ENCODE data around the gene SLC4A2.

The SLC4A2 gene

DNA sequence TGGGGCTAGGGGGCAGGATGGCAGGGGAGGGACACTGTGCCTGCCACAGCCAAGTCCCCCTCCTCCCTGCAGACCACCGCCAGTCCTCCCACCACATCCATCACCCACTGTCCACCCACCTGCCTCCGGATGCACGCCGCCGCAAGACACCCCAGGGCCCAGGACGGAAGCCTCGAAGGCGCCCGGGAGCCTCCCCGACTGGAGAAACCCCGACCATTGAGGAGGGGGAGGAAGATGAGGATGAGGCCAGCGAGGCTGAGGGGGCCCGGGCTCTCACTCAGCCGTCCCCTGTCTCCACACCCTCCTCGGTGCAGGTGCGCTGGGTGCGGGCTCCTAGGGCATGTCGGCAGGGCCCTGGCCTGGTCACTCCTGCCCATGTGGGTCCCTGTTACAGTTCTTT is 5.1 kb downstream of the SLC4A2 start:
- DNase-seq: no peak

DNA sequence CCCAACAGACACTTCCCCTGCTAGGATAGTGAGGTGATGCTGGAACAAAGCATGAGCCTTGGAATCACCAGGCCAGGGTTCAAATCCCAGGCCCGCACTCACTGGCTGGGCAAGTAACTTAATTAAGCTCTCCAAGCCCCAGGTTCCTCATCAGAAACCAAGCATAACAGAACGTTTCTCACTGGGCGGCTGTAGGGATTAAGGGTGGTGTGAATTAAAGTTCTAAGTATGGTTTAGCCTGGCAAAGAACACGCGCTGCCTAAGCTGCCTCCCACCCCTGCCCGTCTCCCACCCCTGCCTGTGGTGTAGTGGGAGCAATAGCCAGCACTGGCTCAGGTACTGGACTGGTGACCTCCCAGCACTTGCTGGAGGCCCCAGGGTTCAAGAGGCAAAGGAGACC is 5.6 kb downstream of the SLC4A2 start:
- no peak for DNase-seq

DNA sequence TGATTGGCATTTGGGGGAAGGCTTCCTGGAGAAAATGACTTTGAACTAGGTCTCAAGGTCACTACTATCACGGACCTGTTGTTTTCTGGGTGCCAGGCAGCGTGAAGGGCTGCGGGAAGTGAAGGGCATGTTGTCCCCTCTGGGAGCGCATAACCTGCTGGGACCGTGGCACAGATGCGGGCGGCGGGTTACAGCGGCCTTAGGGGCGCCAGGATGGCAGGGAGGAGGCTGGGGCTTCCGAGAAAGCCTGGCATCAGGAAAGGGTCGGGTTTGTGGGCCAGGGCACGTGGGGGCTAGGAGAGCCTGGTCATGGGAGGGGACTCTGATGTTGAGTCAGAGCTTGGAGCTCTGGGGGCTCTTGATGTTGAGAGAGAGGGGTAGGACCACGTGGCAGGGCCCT is 6.1 kb downstream of the SLC4A2 start:
- DNase-seq: no peak

DNA sequence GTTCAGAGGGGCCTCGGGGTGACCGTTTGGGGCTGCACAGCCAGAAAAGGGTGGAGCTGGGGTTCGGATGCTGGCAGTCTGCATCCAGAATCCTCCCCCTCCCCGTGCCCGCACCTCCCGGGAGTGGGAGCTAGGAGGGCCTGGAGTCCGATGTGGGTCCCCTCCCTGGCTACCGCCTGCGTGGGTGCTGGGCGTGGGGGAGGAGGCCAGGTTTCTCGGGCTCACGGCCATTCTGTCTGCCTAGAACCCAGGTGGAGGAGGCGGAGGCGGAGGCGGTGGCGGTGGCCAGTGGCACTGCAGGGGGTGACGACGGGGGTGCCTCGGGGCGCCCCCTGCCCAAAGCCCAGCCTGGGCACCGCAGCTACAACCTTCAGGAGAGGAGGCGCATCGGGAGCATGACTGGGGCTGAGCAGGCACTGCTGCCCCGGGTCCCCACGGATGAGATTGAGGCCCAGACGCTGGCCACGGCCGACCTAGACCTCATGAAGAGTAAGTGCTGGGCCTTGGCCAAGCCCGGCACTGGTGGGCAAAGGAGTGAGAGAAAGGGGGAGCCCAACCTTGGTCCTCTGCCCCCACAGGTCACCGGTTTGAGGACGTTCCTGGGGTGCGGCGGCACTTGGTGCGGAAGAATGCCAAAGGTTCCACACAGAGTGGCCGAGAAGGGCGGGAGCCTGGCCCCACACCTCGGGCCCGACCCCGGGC is 7.0 kb downstream of the SLC4A2 start:
- no peak for DNase-seq

DNA sequence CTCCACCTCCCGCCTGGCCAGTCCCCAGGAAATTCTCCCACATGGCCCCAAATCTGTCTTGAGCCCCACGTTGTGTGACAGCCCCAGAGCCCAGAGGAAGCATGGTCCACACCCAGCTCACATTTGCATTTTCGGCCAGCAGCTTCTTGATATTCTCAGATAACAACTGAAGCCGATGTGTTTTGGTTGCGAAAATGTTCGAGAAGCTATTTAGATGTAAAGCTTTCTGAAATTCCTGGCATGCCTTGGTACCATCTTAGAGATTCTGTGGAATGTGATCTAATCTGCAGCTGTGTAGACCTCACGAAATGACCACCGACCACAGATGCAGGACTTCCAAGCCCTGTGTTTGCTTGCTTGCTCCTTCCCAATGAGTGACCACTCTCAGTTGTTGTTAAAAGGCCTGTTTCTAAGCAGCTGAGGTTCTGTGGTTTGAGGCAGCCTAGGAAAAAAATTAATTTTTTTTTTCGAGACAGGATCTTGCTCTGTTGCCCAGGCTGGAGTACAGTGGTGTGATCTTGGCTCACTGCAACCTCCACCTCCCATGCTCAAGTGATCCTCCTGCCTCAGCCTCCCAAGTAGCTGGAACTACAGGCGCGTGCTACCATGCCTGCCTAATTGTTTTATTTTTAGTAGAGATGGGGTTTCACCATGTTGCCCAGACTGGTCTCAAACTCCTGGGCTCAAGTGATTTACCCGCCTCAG is 8.8 kb downstream of the SLC4A2 start:
- no peak for DNase-seq

DNA sequence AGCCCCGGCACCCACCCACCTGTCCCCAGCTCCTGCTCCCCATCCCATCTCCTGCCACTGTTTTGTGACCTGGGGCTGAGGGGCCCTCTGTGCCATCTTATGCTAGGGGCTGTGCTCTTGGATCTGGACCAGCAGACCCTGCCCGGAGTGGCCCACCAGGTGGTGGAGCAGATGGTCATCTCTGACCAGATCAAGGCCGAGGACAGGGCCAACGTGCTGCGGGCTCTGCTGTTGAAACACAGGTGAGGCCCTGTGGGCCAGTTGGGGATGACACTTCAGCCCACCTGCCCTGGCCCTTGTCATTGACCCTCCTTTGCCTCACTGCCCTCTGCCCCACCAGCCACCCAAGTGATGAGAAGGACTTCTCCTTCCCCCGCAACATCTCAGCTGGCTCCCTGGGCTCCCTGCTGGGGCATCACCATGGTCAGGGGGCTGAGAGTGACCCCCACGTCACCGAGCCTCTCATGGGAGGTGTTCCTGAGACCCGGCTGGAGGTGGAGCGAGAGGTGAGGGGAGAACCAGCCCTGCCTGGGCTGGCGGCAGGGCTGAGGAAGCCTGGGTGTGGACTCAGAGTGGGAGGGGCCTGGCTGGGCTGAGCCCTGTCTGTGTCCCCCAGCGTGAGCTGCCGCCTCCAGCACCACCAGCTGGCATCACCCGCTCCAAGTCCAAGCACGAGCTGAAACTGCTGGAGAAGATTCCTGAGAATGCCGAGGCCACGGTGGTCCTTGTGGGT is 10.6 kb downstream of the SLC4A2 start:
- DNase-seq: no peak

DNA sequence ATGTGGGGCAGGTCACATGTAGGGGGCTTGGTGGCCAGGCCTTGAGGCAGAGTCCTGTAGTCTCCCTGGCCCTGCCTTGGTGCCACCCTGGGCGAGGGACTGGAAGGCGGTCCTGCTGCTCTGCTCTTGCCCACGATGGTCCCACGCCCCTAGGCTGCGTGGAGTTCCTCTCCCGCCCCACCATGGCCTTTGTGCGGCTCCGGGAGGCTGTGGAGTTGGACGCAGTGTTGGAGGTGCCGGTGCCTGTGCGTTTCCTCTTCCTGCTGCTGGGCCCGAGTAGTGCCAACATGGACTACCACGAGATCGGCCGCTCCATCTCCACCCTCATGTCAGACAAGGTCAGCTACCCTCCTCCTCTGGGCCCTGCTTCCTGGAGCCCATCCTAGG is 11.2 kb downstream of the SLC4A2 start:
- DNase-seq: no peak

DNA sequence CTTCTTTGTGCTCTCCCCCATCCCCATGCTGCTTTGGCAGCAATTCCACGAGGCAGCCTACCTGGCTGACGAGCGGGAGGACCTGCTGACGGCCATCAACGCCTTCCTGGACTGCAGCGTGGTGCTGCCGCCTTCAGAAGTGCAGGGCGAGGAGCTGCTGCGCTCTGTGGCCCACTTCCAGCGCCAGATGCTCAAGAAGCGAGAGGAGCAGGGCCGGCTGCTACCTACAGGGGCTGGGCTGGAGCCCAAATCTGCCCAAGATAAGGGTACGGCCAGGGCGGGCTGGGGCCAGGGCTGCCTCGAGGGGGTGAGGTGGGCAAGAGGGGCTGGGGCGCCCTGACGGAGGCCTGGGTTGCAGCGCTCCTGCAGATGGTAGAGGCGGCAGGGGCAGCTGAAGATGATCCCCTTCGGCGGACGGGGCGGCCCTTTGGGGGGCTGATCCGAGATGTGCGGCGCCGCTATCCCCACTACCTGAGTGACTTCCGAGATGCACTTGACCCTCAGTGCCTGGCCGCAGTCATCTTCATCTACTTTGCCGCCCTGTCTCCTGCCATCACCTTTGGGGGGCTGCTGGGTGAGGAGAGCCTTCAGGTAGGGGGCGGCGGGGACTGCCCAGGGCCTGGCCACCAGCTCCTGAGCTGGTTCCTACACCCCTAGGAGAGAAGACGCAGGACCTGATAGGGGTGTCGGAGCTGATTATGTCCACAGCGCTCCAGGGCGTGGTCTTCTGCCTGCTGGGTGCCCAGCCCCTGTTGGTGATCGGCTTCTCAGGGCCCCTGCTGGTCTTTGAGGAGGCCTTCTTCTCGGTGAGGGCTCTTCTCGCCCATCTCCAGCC is 11.9 kb downstream of the SLC4A2 start:
- DNase-seq: no peak

DNA sequence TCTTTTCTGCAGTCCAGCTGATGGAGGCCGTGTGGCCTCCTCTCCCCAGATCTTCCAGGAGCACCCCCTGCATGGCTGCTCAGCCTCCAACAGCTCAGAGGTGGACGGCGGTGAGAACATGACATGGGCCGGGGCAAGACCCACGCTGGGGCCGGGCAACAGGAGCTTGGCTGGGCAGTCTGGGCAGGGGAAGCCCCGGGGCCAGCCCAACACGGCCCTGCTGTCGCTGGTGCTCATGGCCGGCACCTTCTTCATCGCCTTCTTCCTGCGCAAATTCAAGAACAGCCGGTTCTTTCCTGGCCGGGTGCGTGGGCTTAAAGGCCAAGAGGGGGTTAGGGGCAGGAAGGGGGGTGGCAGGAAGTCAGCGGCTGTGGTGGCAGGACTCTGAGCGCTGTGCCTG is 14.6 kb downstream of the SLC4A2 start:
- no peak for DNase-seq

DNA sequence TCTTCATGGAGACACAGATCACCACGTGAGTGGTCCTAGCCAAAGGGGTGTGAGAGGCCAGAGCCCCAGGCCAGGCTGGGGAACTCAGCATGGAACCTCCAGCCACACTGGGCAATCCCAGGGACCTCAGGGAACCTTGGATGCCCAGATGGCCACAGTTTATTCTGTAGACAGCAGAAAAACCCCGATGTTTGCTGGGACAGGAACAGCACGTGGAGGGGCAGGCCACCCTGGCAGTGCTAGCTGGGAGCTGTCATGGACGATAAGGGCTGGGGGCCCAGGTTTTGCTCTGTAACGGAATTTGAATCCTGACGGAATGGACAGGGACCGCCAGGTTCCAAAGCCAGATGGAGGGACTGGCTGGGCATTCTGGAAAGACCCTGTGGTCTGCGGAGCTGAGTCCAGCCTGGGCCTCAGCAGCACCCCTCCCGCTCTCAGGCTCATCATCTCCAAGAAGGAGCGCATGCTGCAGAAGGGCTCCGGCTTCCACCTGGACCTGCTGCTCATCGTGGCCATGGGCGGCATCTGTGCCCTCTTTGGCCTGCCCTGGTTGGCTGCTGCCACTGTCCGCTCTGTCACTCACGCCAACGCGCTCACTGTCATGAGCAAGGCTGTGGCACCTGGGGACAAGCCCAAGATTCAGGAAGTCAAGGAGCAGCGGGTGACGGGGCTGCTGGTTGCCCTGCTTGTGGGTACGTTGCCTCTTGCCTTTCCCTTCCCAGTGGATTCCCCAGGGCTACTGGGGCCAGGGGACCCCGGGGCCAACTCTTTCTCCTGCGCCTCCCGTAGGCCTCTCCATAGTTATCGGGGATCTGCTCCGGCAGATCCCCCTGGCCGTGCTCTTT is 15.7 kb downstream of the SLC4A2 start:
- DNase-seq: no peak

DNA sequence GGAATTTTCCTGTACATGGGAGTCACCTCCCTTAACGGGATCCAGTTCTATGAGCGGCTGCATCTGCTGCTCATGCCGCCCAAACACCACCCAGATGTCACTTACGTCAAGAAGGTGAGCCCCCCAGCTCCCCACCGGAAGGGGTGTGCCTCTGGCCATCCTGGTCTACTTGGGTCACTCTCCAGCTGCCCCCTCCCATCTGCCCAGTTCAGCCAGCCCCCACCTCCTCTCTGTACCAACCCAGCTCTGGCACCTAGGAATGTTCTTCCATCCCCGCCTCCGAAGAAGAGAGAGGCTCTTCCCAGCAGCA is 16.2 kb downstream of the SLC4A2 start:
- no peak for DNase-seq

DNA sequence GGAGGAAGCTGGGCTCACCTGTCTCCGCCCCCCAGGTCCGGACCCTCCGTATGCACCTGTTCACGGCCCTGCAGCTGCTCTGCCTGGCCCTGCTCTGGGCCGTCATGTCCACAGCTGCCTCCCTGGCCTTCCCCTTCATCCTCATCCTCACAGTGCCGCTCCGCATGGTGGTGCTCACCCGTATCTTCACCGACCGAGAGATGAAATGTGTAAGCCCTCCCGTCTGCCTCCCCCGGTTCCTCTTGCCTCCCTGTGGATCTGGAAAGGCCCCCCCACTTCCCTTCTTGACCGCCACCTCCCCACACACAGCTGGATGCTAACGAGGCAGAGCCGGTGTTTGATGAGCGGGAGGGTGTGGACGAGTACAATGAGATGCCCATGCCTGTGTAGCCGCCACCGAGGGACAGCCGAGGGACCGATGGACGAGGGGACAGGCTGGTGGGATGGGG is 16.6 kb downstream of the SLC4A2 start:
- no peak for DNase-seq

DNA sequence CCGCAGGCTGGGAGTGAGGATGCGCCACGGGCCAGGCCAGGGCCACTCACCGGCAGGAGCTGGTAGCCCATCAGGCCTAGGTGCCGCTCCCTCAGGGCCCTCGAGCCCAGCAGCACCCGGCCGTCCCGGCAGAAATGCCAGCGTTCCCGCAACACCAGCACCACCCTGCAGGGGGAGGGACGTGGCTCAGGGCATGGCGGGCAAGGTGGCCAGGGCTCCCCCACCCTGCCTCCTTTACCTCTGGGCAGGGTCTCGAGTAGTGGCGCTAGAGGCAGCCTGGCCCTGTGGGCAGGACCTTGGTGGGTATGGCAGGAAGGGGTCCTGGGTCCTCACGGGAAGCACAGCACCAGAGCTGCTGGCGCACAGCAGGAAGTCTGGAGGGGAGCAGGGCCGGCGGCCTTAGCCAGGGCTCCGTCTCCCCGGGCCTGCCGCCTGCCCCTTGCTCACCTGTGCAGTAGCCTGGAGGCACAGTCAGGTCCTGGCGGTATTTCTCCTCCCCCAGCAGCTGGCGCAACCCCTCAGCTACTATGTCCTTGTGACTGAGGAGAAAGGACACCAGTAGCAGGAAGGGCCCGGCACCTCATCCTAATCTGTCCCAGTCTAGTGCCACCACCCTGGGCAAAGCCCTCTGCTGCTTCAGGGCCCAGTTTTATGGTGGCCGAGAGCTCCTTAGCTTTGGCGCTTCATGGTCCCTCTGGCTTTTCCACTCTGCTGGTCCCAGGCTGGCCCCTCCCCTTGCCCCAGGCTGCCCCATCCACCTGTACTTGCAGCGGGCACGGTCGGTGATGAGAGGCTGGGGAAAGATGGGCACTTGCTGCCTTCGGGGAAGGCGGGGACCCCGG is 17.7 kb downstream of the SLC4A2 start:
- no peak for DNase-seq

DNA sequence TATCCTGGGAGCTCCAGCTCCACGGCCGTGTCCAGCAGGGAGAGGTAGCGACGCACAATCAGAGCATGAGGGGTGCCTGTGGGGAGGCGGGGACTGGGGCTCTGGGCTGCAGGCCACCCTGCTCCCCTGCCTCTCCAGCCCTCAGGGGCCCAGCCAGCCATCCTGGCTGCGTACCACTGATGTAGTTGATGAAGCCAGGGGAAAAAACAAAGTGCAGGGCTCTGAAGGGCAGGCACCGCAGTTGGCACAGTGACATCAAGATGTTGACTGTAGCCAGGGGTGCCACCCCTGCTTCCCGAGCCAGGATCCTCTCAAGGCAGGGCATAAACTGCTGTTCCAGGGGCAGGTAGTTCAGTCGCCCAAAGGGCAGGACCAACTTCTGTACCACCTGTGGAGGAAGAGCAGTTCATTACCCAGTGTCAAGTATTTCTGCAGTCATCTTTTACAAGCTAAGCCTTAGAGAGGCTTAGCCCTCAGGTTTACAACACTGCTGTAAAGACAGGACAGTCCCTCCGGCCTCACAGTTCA is 18.4 kb downstream of the SLC4A2 start:
- no peak for DNase-seq

DNA sequence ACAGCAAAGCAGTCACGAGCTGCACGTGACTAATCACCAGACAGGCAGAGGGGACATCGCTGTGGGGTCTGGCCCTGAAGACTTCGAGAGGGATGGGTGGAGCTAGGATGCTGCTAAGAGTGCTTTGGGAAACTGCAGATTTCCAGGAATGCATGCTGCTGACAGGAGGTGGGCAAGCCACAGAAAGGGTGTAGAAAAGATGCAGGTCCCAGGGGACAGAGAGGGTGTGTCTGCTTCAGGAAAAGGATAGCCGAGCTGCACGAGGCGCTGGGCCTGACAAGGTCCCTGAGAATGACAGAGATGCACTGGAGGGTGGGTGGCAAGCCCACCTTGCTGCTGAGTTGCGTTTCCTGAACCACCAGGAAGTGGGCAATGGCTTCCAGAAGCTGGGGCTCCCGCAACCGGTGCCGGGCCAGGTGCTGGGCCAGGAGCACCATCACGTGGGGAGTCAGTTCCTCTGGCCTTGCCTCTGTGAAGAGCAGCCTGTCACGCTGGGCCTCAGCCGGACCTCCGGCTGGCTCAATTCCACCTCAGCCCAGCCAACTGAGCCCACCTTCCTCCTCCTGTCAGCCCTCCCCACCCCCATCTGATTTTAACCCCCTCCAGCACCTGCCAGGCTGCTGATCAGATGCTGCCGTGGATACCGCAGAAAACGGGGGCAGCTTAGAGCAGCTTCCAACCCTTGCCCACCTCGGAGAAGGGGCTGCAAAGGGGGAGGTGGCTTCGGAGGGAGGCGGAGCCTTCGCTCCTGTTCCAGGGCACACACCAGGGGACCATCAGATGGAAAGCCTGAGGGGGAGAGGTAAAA is 19.0 kb downstream of the SLC4A2 start:
- no peak for DNase-seq

DNA sequence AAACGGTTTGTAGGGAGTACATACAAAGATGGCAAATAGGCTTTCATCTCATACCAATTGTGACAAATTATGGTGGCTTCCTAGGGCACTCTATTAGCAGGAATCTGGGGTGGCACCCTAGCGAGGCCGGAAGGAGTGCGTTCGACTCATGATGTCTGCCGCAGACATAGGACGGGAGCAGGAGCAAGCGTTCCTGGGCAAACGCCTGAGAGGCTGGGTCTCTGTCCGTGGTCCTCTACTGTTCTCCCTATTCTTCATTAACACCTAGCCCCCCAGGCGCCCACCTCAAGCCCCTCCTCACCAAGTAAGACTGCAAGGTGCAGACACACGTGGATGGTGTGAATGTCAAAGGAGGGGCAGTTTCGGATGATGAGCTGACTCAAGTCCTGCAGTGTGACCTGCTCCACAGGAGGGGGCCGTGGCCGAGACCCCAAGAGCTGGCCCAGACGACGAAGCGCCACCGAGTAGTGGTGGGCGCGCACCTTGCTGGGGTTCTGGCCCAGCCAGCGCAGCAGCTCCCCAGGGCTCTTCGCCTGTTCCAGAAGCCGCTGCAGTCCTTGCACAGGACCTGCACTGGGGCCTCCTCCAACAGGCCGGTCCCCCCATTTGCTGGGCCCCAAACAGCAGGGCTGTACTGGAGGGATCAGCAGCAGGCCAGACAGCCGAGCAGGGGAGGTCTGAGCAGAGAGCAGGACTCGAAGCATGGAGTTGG is 20.0 kb downstream of the SLC4A2 start:
- DNase-seq: no peak

DNA sequence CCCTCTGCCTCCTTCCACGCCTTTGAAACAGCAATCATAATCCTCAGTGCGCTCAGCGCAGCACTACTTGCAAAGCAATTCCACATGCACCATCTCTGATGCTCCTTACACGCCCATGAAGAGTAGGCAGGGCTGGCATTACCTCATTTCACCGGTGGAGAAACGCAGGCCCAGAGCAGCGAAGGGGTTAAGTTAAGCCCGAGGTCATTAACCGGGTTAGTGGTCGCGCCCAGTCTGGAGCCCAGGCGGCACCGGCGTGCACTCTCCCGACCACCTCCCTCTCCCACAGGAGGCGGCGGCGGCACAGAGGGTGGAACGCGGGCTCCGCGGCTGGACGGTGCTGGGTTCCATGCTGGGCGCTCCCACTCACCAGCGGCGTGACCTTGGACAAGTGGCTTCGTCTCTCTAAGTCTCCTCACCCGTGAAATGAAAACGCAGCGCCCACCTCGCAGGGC is 20.7 kb downstream of the SLC4A2 start:
- DNase-seq: no peak

DNA sequence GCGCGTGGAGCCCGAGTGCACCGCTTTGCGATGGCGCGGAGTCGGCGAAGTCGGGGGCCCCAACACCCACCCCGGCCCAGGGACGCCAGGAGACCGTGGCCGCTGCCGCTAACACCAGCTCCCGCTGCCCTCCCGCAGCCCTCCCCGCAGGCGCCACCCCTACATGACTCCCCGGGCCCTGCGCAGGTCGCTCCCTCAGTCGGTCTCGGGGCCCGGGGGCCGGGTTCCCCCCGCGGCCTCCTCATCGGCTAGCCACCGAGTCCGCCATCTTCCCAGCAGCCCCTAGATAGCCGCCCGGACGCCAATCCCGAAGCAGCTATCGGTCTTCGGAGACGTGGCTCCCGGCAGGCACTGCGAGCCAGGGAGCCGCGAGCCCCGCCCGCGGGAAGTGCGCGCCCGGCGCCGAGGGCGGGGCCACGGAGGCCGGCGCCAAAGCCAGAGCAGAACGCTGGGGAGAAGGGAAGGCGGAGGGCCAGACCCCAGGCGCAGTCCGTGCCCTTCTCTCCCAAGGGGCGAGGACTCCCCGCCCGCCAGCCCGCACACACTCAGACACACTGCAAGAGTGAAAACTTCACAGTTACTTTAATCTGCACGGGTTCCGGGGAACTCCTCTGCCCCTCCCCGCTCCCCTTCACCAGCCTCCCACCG is 21.3 kb downstream of the SLC4A2 start, which contains the start of gene FASTK:
Gene FASTK, minus strand, starts transcription at position 288 of the 648 bp plus-strand sequence. Its CDS starts 43 bp downstream, at position 245.
- DNase-seq: peak; percentile 71 to 93

Data from NCI-H187 (cell line).